ENCODE measurements around the gene AQP12B. TPM values are rescaled to one million over a fixed set of nuclear protein-coding genes. Genes with fewer than 3 reads are reported as not detected.

Gene AQP12B
- total and polyA plus RNA-seq, 2 of the 8 experiments (the other 6 are each of a cell fraction or from before 2014, with no cell fraction given): not detected

DNA sequence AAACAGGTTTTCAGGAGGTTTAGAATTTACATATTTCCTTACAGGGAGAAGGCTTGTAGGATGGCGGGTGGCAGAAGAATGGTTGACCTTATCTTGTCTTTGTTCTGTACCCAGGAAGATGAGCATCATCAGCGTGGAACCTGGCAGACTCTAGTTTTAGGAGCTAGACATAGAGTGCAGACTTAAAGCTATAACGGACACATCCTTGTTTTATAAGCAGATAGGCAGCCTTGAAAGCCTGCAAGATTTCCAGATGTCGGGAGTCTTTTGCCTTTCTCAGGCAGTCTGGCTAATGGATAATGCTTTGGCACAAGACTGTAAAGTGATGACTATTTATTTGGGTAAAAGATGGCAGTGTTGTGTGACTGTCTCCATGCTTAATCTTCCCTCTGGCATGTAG lies 11.7 kb downstream of the AQP12B start:
- Histone ChIP-seq H2BK20ac (ENCODE audit: low read length) (no peak overlapping the region), H2AFZ (ENCODE audit: low read length) (no peak overlapping the region), H3K4me3 (ENCODE audit: extremely low read depth in 1 of 4, insufficient read depth in 2 of 4, low read depth in 3 of 4, low read length in 4 of 4) (no peak overlapping the region), H3K79me1 (ENCODE audit: low read depth, low read length) (no peaks in the 10 kb centered on the region), H2AK5ac (ENCODE audit: low read depth, low read length) (no peak overlapping the region), H3K18ac (ENCODE audit: extremely low read depth, low read length) (no peak overlapping the region), H4K5ac (ENCODE audit: insufficient read length, low read depth, low read length) (no peak overlapping the region), H4K8ac (ENCODE audit: extremely low read depth, insufficient read depth, low read length) (no peak overlapping the region), H2BK120ac (replicated peaks; ENCODE audit: low read depth, low read length) (no peak overlapping the region), H3K36me3 (ENCODE audit: control insufficient read depth in 2 of 4, insufficient read depth in 4 of 4, low read length in 3 of 4) (no peaks in the 10 kb centered on the region), H3K27ac (ENCODE audit: low read depth, low read length) (no peak overlapping the region), H3K9me3 (ENCODE audit: insufficient read depth in 2 of 2, low read depth in 1 of 2, low read length in 1 of 2) (no peaks in the 10 kb centered on the region), H2BK12ac (ENCODE audit: low read depth, low read length) (no peak overlapping the region), H3K14ac (ENCODE audit: insufficient read length) (no peak overlapping the region), H3K27me3 (replicated peaks in 1 of 4; ENCODE audit: control insufficient read depth in 3 of 4, extremely low read depth in 1 of 4, insufficient read depth in 3 of 4, low read length in 3 of 4) (0 out of 7 replicates have a peak, but pooled peaks cover 0 to 6% (median 0%) of the 10 kb centered on the region in 4 experiments), H3K4me2 (ENCODE audit: insufficient read depth in 1 of 2, low read depth in 2 of 2, low read length in 2 of 2) (no peak overlapping the region), H3K23me2 (ENCODE audit: low read depth, low read length) (peaks cover 2% of the 10 kb centered on the region; the same call in 1 of the 2 replicates), H4K20me1 (replicated peaks in 1 of 2; ENCODE audit: control insufficient read depth in 1 of 2, insufficient read depth in 2 of 2, low read length in 2 of 2) (no peaks in the 10 kb centered on the region), H4K91ac (replicated peaks; ENCODE audit: insufficient read length, low read length) (no peak overlapping the region), H2BK5ac (ENCODE audit: low read depth, low read length) (no peak overlapping the region), H3K56ac (replicated peaks; ENCODE audit: insufficient read length, low read depth, low read length) (no peak overlapping the region), H3K79me2 (ENCODE audit: control insufficient read depth in 1 of 2, insufficient read depth in 2 of 2, low read length in 2 of 2) (no peaks in the 10 kb centered on the region), H3K23ac (ENCODE audit: insufficient read length) (no peak overlapping the region), H2BK15ac (ENCODE audit: low read length) (no peak overlapping the region), H3K9ac (replicated peaks in 1 of 4; ENCODE audit: extremely low read depth in 1 of 4, low read depth in 3 of 4, low read length in 3 of 4) (no peak overlapping the region), H3K4me1 (replicated peaks in 1 of 4; ENCODE audit: control insufficient read depth in 3 of 4, insufficient read depth in 4 of 4, low read length in 3 of 4) (no peaks in the 10 kb centered on the region), H3K4ac (replicated peaks; ENCODE audit: insufficient read length, low read depth, low read length) (no peak overlapping the region)
- WGBS, 2 experiments (ENCODE audit: extremely low coverage in 1 of 2, insufficient coverage in 1 of 2, insufficient read length in 1 of 2, insufficient replicate concordance in 2 of 2, low coverage in 1 of 2, low lambda C conversion rate in 2 of 2, missing lambda C conversion rate in 1 of 2): 85% methylated on average over 4 of the region's 4 CpGs; no CpG with 5 or more reads in 1 of the 2 experiments
- ChIA-PET POLR2A (ENCODE audit: partially characterized antibody) (no interaction called here), CTCF (ENCODE audit: partially characterized antibody) (interaction anchor here (1.3 kb wide), 1 partner anchor 67 kb away, joined by 4 read pairs; no protein-coding TSS in a partner anchor)
- FAIRE-seq (no peak), DNase-seq (ENCODE audit: low read depth in 1 of 2, low spot score in 2 of 2) (no peak)
- TF ChIP-seq SP2 (IDR thresholded peaks at IDR 0.05; ENCODE audit: low read length): no peak
- no peak for TF ChIP-seq FOSL1 (IDR thresholded peaks at IDR 0.05; ENCODE audit: insufficient read depth, low read depth, low read length)
- TF ChIP-seq, protein P1, sequence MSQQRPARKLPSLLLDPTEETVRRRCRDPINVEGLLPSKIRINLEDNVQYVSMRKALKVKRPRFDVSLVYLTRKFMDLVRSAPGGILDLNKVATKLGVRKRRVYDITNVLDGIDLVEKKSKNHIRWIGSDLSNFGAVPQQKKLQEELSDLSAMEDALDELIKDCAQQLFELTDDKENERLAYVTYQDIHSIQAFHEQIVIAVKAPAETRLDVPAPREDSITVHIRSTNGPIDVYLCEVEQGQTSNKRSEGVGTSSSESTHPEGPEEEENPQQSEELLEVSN (IDR thresholded peaks at IDR 0.05): no peak
- no peak for TF ChIP-seq JUN (IDR thresholded peaks at IDR 0.05; ENCODE audit: low read depth, low read length)
- TF ChIP-seq POLR2AphosphoS5 (IDR thresholded peaks at IDR 0.05; ENCODE audit: low read depth, low read length): no peak
- TF ChIP-seq KDM4A (IDR thresholded peaks at IDR 0.05; ENCODE audit: low read depth, low read length, severe bottlenecking): no peak
- TF ChIP-seq, protein P2, sequence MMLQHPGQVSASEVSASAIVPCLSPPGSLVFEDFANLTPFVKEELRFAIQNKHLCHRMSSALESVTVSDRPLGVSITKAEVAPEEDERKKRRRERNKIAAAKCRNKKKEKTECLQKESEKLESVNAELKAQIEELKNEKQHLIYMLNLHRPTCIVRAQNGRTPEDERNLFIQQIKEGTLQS (IDR thresholded peaks at IDR 0.05; ENCODE audit: insufficient read depth, low read depth, low read length): no peak
- TF ChIP-seq CHD2 (IDR thresholded peaks at IDR 0.05; ENCODE audit: low read length): no peak
- no peak for TF ChIP-seq YY1 (IDR thresholded peaks at IDR 0.05; ENCODE audit: low read depth, low read length)
- no peak for TF ChIP-seq TAF7 (optimal IDR thresholded peaks at IDR 0.05; ENCODE audit: borderline replicate concordance, low read depth, low read length)
- TF ChIP-seq GABPA (IDR thresholded peaks at IDR 0.05; ENCODE audit: borderline replicate concordance, insufficient read depth, low read length): no peak
- TF ChIP-seq EP300 (IDR thresholded peaks at IDR 0.05; ENCODE audit: borderline replicate concordance in 1 of 2, low read depth in 2 of 2, low read length in 2 of 2): no peak
- TF ChIP-seq HDAC6 (IDR thresholded peaks at IDR 0.05; ENCODE audit: low read depth, low read length): no peak
